SU-DHL-6 (cell line): ENCODE results near the gene CCR8.

Experiments
- CTCF ChIP-seq: fragments of 200-600 bp; sonication (generic); IDR thresholded peaks from one replicate; pipeline ENCODE4 v1.5.1; 2017; ENCODE audit warnings: antibody characterized with exemption, mild to moderate bottlenecking, low read length, moderate library complexity; ENCODE audit not compliant: insufficient read depth, poor library complexity, severe bottlenecking
- EZH2phosphoT487 ChIP-seq: fragments of 200-600 bp; sonication (generic), shearing (Covaris generic); conservative IDR thresholded peaks from 2 replicates; pipeline ENCODE4 v1.6.1; 2018; ENCODE audit warnings: mild to moderate bottlenecking, antibody characterized with exemption, low read length, moderate library complexity, mixed read lengths

- no peak for TF ChIP-seq CTCF
- no peak for TF ChIP-seq EZH2phosphoT487
These were observed 51.9 kb downstream of the CCR8 start for GRCh38 chr3:39381432-39381831.
